ENCODE results near the gene NSMCE4A.

DNA sequence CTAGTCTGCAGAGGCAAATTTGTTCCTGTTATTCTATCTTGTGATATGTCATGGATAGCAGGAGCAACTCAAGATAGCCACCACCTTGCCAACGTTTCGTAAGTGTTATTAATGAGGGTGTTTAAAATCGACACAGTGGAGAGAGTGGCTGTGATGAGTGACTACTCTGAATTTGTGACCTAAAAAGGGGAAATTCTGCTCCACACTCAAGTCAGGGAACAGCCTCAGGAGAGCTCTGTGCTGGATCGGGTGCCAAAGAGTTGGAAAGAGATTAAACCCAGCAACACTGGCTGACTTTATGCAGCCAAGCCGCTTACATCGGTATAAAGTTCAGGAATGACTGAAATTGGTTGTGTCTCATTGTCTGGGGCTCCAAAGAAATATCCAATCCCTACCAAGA is 23.4 kb upstream of the NSMCE4A start:
- TF ChIP-seq, protein P1, sequence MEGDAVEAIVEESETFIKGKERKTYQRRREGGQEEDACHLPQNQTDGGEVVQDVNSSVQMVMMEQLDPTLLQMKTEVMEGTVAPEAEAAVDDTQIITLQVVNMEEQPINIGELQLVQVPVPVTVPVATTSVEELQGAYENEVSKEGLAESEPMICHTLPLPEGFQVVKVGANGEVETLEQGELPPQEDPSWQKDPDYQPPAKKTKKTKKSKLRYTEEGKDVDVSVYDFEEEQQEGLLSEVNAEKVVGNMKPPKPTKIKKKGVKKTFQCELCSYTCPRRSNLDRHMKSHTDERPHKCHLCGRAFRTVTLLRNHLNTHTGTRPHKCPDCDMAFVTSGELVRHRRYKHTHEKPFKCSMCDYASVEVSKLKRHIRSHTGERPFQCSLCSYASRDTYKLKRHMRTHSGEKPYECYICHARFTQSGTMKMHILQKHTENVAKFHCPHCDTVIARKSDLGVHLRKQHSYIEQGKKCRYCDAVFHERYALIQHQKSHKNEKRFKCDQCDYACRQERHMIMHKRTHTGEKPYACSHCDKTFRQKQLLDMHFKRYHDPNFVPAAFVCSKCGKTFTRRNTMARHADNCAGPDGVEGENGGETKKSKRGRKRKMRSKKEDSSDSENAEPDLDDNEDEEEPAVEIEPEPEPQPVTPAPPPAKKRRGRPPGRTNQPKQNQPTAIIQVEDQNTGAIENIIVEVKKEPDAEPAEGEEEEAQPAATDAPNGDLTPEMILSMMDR (IDR thresholded peaks at IDR 0.05; ENCODE audit: low read length), result no peak
- TF ChIP-seq EZH2 (optimal IDR thresholded peaks at IDR 0.05; ENCODE audit: low read depth, low read length) (no peak), EZH2phosphoT487 (IDR thresholded peaks at IDR 0.05; ENCODE audit: low read length) (no peak)
